ENCODE data around the gene ERBIN. TPM values are rescaled to one million over a fixed set of nuclear protein-coding genes. Genes with fewer than 3 reads are reported as not detected.

Gene ERBIN
- total RNA-seq, 4 donors from 2014 or later = 45.1 to 64.9 (median 56.9) TPM

DNA sequence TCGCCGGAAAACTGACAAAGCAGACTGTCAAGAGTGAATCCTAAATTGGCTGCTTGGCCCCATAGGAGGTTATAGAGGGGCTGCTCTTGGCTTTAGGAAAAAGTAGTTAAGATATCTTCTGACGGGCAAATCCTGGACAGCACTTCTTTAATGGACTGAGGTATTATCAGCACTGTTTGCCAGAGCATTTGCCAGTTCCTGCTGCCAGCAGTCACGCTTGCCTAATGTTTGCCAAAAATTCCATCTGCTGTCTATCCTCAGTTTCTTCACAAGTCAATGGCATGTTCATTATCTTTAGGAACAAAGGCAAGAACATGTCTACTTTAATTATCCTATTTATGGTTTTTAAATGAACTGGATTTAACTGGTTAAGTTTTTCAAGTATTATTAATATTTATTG is 191.9 kb downstream of the ERBIN start:
- ATAC-seq (ENCODE audit: low FRiP score) = no peak
- no peak for DNase-seq (ENCODE audit: low spot score)
- TF ChIP-seq, protein P1, sequence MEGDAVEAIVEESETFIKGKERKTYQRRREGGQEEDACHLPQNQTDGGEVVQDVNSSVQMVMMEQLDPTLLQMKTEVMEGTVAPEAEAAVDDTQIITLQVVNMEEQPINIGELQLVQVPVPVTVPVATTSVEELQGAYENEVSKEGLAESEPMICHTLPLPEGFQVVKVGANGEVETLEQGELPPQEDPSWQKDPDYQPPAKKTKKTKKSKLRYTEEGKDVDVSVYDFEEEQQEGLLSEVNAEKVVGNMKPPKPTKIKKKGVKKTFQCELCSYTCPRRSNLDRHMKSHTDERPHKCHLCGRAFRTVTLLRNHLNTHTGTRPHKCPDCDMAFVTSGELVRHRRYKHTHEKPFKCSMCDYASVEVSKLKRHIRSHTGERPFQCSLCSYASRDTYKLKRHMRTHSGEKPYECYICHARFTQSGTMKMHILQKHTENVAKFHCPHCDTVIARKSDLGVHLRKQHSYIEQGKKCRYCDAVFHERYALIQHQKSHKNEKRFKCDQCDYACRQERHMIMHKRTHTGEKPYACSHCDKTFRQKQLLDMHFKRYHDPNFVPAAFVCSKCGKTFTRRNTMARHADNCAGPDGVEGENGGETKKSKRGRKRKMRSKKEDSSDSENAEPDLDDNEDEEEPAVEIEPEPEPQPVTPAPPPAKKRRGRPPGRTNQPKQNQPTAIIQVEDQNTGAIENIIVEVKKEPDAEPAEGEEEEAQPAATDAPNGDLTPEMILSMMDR (IDR thresholded peaks at IDR 0.05) = no peak

DNA sequence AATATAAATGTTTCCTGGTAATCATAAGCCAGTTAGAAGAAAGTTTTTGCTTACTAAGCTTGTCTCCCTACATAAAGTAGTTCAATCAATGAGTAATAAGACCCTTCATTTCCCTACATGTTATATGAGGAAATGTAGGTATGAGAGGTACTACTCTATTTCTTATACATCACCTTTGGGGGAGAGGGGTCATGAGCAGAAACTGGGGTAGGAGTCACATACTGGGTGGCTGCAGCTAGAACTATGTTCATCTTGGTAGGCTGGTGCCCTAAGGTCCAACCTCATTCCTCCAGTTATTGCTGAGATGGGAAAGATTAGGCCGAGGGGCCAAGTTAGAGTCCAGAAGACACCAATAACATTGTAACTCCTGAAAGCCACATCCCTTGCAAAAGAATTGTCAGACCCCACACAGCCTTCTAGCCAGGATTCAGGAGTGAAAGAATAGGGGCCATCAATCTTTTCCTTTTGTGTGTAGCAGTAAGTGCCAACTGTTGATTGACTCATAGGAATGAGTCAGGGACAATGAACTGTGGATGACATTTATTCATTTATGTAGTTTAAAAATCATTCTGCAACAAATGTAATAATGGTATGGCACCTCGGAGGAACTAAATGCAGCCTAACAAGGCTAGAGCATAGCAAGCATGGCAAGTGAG is 196.1 kb downstream of the ERBIN start:
- ATAC-seq (ENCODE audit: low FRiP score) (no peak), DNase-seq (ENCODE audit: low spot score) (no peak)
- TF ChIP-seq, protein P1 (IDR thresholded peaks at IDR 0.05) = no peak

DNA sequence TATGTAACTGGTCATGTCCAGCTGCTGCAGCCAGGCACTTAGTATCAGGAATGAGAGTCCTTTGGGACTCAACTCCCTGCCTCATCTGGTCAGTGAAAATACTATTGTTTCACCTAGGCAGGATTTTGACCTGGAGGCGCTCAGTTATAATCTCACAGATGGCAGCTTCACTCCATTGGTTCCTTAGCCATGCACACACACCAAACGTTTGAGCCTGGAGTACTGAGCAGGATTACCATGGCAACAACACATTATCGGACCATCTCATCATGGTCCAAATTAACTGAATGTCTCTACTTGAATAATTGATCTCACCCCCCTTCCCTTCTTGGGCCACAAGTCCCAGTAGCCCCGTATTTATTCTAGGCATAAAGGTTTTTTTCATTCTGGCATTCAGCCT is 202.8 kb downstream of the ERBIN start:
- no peak for ATAC-seq (ENCODE audit: low FRiP score)
- DNase-seq (ENCODE audit: low spot score) = no peak
- TF ChIP-seq, protein P1 (IDR thresholded peaks at IDR 0.05) = no peak

DNA sequence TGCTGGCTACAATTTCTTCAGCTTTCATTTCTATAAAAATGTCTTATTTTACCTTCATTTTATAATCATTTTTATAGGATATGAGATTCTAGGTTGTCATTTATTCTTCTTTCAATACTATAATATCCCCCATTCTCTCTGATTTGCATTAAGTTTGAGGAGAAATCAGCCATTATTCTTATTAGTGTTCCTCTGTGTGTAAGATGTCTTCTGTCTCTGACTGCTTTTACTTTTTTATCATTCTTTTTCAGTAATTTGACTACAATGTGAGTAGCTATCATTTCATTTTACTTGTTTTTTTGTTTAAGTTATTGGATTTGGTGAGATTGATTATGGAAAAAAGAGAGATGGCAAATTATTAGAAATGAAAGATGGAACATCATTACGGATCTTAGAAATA is 204.1 kb downstream of the ERBIN start:
- DNase-seq (ENCODE audit: low spot score) (no peak), ATAC-seq (ENCODE audit: low FRiP score) (no peak)
- TF ChIP-seq, protein P1 (IDR thresholded peaks at IDR 0.05) = no peak

Small RNAs within 50 kb of the gene (small RNA-seq; reads per million reads assigned to genes)
- not detected for gene RF00598

Other genes with a start within 250 kb of the ERBIN start
- 10 to 100 TPM in 2 of 4 donors, 1 to 10 TPM in 2; 5.7 to 12.6 (median 10.4) TPM for gene SGTB, start 204.5 kb upstream of the ERBIN start, total RNA-seq
- 10 to 100 TPM in 3 of 4 donors, 1 to 10 TPM in 1; 8.4 to 31.6 (median 14.5) TPM for gene NLN, start 204.4 kb upstream of the ERBIN start, total RNA-seq
- gene SREK1, start 217.7 kb downstream of the ERBIN start, total RNA-seq = 100 to 1,000 TPM in 1 of 4 donors, 10 to 100 TPM in 3; 54.5 to 113 (median 90.5) TPM

Measured in omental fat pad (tissue), 4 donors.